GM12878 (cell line): Measurements from ENCODE around the gene TCIRG1. TPM values are rescaled to one million over a fixed set of nuclear protein-coding genes. Genes with fewer than 3 reads are reported as not detected.

ENCODE experiments used
- ATF7 ChIP-seq: fragments of 450-650 bp; IDR thresholded peaks from 2 replicates; pipeline ENCODE4 v1.6.1; 2016; ENCODE audit warnings: low read depth, mild to moderate bottlenecking
- CBX3 ChIP-seq: fragments of 200-600 bp; sonication (generic); IDR thresholded peaks from 2 replicates; pipeline ENCODE4 v1.6.1; 2016; ENCODE audit warnings: low read depth, borderline replicate concordance
- CREM ChIP-seq: IDR thresholded peaks from 2 replicates; pipeline ENCODE4 v1.6.1; 2014; ENCODE audit warnings: antibody characterized with exemption, low read depth
- E4F1 ChIP-seq: fragments of 450-650 bp; IDR thresholded peaks from 2 replicates; pipeline ENCODE4 v1.6.1; 2018; ENCODE audit warnings: borderline replicate concordance, mild to moderate bottlenecking; ENCODE audit not compliant: partially characterized antibody
- ESRRA ChIP-seq: IDR thresholded peaks from 2 replicates; pipeline ENCODE4 v1.6.1; 2012; ENCODE audit warnings: mild to moderate bottlenecking, low read length, improper control_type of control experiment
- MAX ChIP-seq: IDR thresholded peaks from 2 replicates; pipeline ENCODE4 v1.6.1; 2012; ENCODE audit warnings: low read depth, low read length, improper control_type of control experiment
- NR2F1 ChIP-seq: fragments of 450-650 bp; conservative IDR thresholded peaks from 2 replicates; pipeline ENCODE4 v1.6.1; 2017; ENCODE audit warnings: mild to moderate bottlenecking
- POLR2AphosphoS5 ChIP-seq: IDR thresholded peaks from 2 replicates; pipeline ENCODE4 v1.6.1; 2011; ENCODE audit warnings: mild to moderate bottlenecking, low read length, inconsistent platforms
- RAD21 ChIP-seq: IDR thresholded peaks from 2 replicates; pipeline ENCODE4 v1.6.1; 2011; ENCODE audit warnings: mild to moderate bottlenecking, low read depth, low read length, moderate library complexity; ENCODE audit not compliant: insufficient read depth
- SRF ChIP-seq, 2 experiments: IDR thresholded peaks; 2 replicates each; pipeline ENCODE4 v1.6.1; 2011; ENCODE audit warnings: low read depth in 2 of 2, low read length in 2 of 2, mild to moderate bottlenecking in 1 of 2, moderate library complexity in 1 of 2
- TCF12 ChIP-seq: IDR thresholded peaks from 2 replicates; pipeline ENCODE4 v1.6.1; 2011; ENCODE audit warnings: low read depth, mild to moderate bottlenecking, low read length
- YY1 ChIP-seq: IDR thresholded peaks from 2 replicates; pipeline ENCODE4 v1.6.1; 2011; ENCODE audit warnings: low read depth, mild to moderate bottlenecking, low read length
- ZBTB4 ChIP-seq: fragments of 450-650 bp; formaldehyde crosslinking; IDR thresholded peaks from 2 replicates; pipeline ENCODE4 v1.4.0; 2022; ENCODE audit warnings: mild to moderate bottlenecking, moderate library complexity
- polyA plus RNA-seq, 11 experiments: library from polyadenylated mRNA; depleted of rRNA in 4 of 11; unstranded in 6 of 11; stranded (reverse) in 5 of 11; fragments of >200 nt; fragmentation: Nextera tagmentation in 4 of 11; fragmentation: Illumina TruSeq in 1 of 11; extraction: Ambion mirVana in 4 of 11; extraction: Trizol in 1 of 11; gene quantifications; 1 replicate in 1 of 11; 2 replicates in 10 of 11; pipeline versions ENCODE4 v1.2.1 to v1.2.3, GENCODE V29; 2011 to 2016; ENCODE audit warnings: inconsistent platforms in 2 of 11, missing spikeins in 2 of 11, low read depth in 1 of 11
- total RNA-seq, 4 experiments: library from RNA; depleted of rRNA in 3 of 4; stranded (reverse); fragments of >200 nt in 3 of 4; fragmentation: Illumina TruSeq in 1 of 4; extraction: Trizol in 1 of 4; gene quantifications; 2 replicates each; pipeline versions ENCODE4 v1.2.1 to v1.2.3, GENCODE V29; 2013 to 2021
- TF ChIP-seq, protein P1 (sequence below): fragments of 450-650 bp; IDR thresholded peaks from 2 replicates; pipeline ENCODE4 v1.6.1; 2017; ENCODE audit warnings: mild to moderate bottlenecking, moderate library complexity
- TF ChIP-seq, protein P2 (sequence below): IDR thresholded peaks from 2 replicates; pipeline ENCODE4 v1.6.1; 2012; ENCODE audit warnings: low read depth, low read length, improper control_type of control experiment

Gene TCIRG1
- total and polyA plus RNA-seq, 10 of the 15 experiments (the other 5 are each of a cell fraction or from before 2014, with no cell fraction given): 0.76 to 218 (median 87.4) TPM

DNA sequence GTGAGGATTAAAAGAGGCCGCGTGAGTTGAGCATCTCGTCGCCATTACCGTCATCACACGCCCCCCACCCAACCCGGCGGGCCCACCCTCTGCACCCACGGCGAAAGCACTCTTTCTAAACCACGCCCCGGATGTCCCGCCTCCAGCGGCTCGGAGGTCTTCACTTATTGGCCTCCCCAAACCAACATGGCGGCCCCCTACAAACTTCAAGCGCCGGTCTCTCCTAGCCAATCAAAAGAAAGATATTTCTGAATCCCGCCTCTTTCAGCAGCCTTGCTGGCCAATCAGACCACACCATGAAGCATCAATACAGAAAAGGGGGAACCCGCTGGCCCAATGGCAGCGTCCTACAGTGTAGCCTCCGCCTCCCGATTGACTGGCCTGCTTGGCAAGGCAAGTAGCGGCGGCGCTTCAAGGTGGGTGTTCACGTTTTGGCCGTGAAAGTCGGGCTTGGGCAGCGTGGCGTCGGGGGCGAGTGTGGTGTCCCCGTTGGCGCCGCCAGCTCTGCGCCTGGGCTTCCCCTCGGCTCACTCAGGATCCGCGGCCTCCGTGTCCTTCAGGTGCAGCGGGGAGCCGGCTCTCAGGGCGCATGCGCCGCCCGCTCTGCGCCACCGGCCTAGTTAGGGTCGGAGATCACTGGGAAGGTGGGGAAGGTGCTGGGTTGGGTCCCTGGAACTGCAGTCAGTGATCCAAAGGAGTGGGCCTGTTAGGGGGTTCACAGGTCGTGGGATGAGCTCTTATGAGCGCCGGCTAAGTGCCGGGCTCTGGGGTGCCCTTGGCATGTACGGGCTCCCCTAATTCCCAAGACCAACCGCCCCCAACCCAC, 8.3 kb upstream of the TCIRG1 start, which contains the start of gene NDUFS8 (continued):
- TF ChIP-seq E4F1 (no peak), MAX (0 out of 2 replicates have a peak, but pooled peaks have one; percentile 11), NR2F1 (peak; percentile 79), YY1 (peak; percentile 96), RAD21 (no peak), ESRRA (no peak), POLR2AphosphoS5 (peak; percentile 83), CREM (peak; percentile 70), CBX3 (no peak), ATF7 (0 out of 2 replicates have a peak, but pooled peaks have one; percentile 32), SRF (IDR thresholded peaks at IDR 0.05; ENCODE audit: low read depth in 2 of 2, low read length in 2 of 2) (no peak), ZBTB4 (CRISPR knock-in tag) (no peak), TCF12 (no peak)
- TF ChIP-seq, protein P1, sequence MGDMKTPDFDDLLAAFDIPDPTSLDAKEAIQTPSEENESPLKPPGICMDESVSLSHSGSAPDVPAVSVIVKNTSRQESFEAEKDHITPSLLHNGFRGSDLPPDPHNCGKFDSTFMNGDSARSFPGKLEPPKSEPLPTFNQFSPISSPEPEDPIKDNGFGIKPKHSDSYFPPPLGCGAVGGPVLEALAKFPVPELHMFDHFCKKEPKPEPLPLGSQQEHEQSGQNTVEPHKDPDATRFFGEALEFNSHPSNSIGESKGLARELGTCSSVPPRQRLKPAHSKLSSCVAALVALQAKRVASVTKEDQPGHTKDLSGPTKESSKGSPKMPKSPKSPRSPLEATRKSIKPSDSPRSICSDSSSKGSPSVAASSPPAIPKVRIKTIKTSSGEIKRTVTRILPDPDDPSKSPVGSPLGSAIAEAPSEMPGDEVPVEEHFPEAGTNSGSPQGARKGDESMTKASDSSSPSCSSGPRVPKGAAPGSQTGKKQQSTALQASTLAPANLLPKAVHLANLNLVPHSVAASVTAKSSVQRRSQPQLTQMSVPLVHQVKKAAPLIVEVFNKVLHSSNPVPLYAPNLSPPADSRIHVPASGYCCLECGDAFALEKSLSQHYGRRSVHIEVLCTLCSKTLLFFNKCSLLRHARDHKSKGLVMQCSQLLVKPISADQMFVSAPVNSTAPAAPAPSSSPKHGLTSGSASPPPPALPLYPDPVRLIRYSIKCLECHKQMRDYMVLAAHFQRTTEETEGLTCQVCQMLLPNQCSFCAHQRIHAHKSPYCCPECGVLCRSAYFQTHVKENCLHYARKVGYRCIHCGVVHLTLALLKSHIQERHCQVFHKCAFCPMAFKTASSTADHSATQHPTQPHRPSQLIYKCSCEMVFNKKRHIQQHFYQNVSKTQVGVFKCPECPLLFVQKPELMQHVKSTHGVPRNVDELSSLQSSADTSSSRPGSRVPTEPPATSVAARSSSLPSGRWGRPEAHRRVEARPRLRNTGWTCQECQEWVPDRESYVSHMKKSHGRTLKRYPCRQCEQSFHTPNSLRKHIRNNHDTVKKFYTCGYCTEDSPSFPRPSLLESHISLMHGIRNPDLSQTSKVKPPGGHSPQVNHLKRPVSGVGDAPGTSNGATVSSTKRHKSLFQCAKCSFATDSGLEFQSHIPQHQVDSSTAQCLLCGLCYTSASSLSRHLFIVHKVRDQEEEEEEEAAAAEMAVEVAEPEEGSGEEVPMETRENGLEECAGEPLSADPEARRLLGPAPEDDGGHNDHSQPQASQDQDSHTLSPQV: no peak
- TF ChIP-seq, protein P2, sequence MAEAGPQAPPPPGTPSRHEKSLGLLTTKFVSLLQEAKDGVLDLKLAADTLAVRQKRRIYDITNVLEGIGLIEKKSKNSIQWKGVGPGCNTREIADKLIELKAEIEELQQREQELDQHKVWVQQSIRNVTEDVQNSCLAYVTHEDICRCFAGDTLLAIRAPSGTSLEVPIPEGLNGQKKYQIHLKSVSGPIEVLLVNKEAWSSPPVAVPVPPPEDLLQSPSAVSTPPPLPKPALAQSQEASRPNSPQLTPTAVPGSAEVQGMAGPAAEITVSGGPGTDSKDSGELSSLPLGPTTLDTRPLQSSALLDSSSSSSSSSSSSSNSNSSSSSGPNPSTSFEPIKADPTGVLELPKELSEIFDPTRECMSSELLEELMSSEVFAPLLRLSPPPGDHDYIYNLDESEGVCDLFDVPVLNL: no peak
